WI38 (cell line): ENCODE data around the gene PRKRA.
A peak's percentile ranks its signal among the peaks of the same experiment; 100 is the strongest.

ENCODE experiments used
- H3K4me3 ChIP-seq: 2 replicates; pipeline ENCODE4 v1.5.1; 2011; ENCODE audit warnings: low read depth, mild to moderate bottlenecking, control low read depth, low read length
- CTCF ChIP-seq: IDR thresholded peaks from 2 replicates; pipeline ENCODE4 v1.5.1; 2012; ENCODE audit warnings: low read depth, mild to moderate bottlenecking, control low read depth, low read length

The PRKRA gene

GRCh38 chr2:178422097-178422496, 28.9 kb downstream of the PRKRA start:
- no peak overlapping the region for H3K4me3 ChIP-seq
- no peak for TF ChIP-seq CTCF

- no peak for TF ChIP-seq CTCF
- no peak overlapping the region for H3K4me3 ChIP-seq
Measured at GRCh38 chr2:178420463-178420999, 30.4 kb downstream of the PRKRA start.

- TF ChIP-seq CTCF, result no peak
- H3K4me3 ChIP-seq, result no peak overlapping the region
Measured at GRCh38 chr2:178419123-178419522, 31.9 kb downstream of the PRKRA start.

GRCh38 chr2:178418426-178418825, 32.5 kb downstream of the PRKRA start:
- no peak overlapping the region for H3K4me3 ChIP-seq
- TF ChIP-seq CTCF, result no peak

GRCh38 chr2:178417916-178418315, 33.1 kb downstream of the PRKRA start:
- TF ChIP-seq CTCF, result no peak
- no peak overlapping the region for H3K4me3 ChIP-seq

- no peak overlapping the region for H3K4me3 ChIP-seq
- TF ChIP-seq CTCF, result no peak
Measured at GRCh38 chr2:178415979-178416378, 35.0 kb downstream of the PRKRA start.

GRCh38 chr2:178414266-178415247, 36.4 kb downstream of the PRKRA start:
- H3K4me3 ChIP-seq, result peak overlapping the region; percentile 54
- peak; percentile 90 for TF ChIP-seq CTCF
